ENCODE measurements around the gene NAXD.
"Not testable (repeated sequence)": the region's sequence is repeated elsewhere in the genome, so short reads cannot be mapped to it uniquely, and the experiment has no call there.

NAXD gene

GRCh38 chr13:110653271-110653670 is 37.9 kb downstream of the NAXD start:
- TF ChIP-seq, protein P1, sequence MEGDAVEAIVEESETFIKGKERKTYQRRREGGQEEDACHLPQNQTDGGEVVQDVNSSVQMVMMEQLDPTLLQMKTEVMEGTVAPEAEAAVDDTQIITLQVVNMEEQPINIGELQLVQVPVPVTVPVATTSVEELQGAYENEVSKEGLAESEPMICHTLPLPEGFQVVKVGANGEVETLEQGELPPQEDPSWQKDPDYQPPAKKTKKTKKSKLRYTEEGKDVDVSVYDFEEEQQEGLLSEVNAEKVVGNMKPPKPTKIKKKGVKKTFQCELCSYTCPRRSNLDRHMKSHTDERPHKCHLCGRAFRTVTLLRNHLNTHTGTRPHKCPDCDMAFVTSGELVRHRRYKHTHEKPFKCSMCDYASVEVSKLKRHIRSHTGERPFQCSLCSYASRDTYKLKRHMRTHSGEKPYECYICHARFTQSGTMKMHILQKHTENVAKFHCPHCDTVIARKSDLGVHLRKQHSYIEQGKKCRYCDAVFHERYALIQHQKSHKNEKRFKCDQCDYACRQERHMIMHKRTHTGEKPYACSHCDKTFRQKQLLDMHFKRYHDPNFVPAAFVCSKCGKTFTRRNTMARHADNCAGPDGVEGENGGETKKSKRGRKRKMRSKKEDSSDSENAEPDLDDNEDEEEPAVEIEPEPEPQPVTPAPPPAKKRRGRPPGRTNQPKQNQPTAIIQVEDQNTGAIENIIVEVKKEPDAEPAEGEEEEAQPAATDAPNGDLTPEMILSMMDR (IDR thresholded peaks at IDR 0.05; ENCODE audit: insufficient read depth, low read length, poor library complexity, severe bottlenecking): no peak
- DNase-seq (ENCODE audit: extremely low read depth, insufficient read length): no peak
- no peaks in the 10 kb centered on the region for H3K27me3 ChIP-seq (replicated peaks; ENCODE audit: control insufficient read depth, insufficient read depth, low read length)
- no peak overlapping the region for H3K4me3 ChIP-seq (replicated peaks; ENCODE audit: low read depth, low read length)
- peaks cover 11% of the 10 kb centered on the region for H3K36me3 ChIP-seq (ENCODE audit: control insufficient read depth, insufficient read depth, low read length)

GRCh38 chr13:110653851-110654250 is 38.5 kb downstream of the NAXD start:
- TF ChIP-seq, protein P1 (IDR thresholded peaks at IDR 0.05; ENCODE audit: insufficient read depth, low read length, poor library complexity, severe bottlenecking): no peak
- DNase-seq (ENCODE audit: extremely low read depth, insufficient read length): no peak

GRCh38 chr13:110657196-110657595 is 41.9 kb downstream of the NAXD start:
- H3K27me3 ChIP-seq (replicated peaks; ENCODE audit: control insufficient read depth, insufficient read depth, low read length): no peaks in the 10 kb centered on the region
- TF ChIP-seq, protein P1 (IDR thresholded peaks at IDR 0.05; ENCODE audit: insufficient read depth, low read length, poor library complexity, severe bottlenecking): no peak
- DNase-seq (ENCODE audit: extremely low read depth, insufficient read length): no peak
- H3K4me3 ChIP-seq (replicated peaks; ENCODE audit: low read depth, low read length): no peak overlapping the region
- peaks cover 10% of the 10 kb centered on the region for H3K36me3 ChIP-seq (ENCODE audit: control insufficient read depth, insufficient read depth, low read length)

More at GRCh38 chr13:110653851-110654250, 38.5 kb downstream of the NAXD start:
- peaks cover 10% of the 10 kb centered on the region for H3K36me3 ChIP-seq (ENCODE audit: control insufficient read depth, insufficient read depth, low read length)
- H3K27me3 ChIP-seq (replicated peaks; ENCODE audit: control insufficient read depth, insufficient read depth, low read length): no peaks in the 10 kb centered on the region
- H3K4me3 ChIP-seq (replicated peaks; ENCODE audit: low read depth, low read length): no peak overlapping the region

DNA sequence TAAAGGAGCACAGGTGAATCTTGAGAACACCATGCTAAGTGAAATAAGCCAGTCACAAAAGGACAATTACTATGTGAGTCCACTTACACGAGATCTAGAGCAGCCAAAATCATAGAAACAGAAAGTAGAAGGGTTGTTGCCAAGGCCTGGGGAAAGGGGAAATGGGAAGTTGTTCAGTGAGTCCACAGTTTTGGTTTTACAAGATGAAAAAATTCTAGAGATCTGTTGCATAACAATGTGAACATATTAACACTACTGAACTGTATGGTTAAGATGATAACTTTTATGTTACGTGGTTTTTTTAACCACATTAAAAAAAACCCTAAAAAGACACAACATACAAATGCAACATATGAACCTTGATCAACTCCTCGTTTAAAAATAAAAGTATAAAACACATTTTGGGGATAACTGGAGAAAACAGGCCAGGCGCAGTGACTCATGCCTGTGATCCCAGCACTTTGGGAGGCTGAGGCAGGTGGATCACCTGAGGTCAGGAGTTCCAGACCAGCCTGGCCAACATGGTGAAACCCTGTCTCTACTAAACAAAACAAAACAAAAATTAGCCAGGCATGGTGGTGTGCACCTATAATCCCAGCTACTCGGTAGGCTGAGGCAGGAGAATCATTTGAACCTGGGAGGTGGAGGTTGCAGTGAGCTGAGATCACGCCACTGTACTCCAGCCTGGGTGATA is 43.0 kb downstream of the NAXD start:
- DNase-seq (ENCODE audit: extremely low read depth, insufficient read length); H3K4me3 ChIP-seq (replicated peaks; ENCODE audit: low read depth, low read length); H3K27me3 ChIP-seq (replicated peaks; ENCODE audit: control insufficient read depth, insufficient read depth, low read length): not testable (repeated sequence)
- peaks cover 11% of the 10 kb centered on the region for H3K36me3 ChIP-seq (ENCODE audit: control insufficient read depth, insufficient read depth, low read length)

DNA sequence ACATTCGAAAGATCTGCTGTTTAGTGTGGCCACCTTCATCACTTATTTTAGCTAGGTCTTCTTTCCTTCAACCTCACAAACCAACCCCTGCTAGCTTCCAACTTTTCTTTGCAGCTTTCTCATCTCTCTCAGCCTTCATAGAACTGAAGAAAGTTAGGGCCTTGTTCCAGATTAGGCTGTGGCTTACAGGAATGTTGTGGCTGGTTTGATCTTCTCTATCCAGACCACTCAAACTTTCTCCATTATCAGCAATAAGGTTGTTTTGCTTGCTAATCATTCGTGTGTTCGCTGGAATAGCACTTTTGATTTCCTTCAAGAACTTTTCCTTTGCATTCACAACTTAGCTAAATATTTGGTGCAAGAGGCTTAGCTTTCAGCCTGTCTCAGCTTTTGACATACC is 45.9 kb downstream of the NAXD start:
- TF ChIP-seq, protein P1 (IDR thresholded peaks at IDR 0.05; ENCODE audit: insufficient read depth, low read length, poor library complexity, severe bottlenecking): no peak
- Histone ChIP-seq H3K4me3 (replicated peaks; ENCODE audit: low read depth, low read length) (no peak overlapping the region), H3K27me3 (replicated peaks; ENCODE audit: control insufficient read depth, insufficient read depth, low read length) (no peaks in the 10 kb centered on the region), H3K36me3 (ENCODE audit: control insufficient read depth, insufficient read depth, low read length) (peaks cover 20% of the 10 kb centered on the region)
- no peak for DNase-seq (ENCODE audit: extremely low read depth, insufficient read length)

DNA sequence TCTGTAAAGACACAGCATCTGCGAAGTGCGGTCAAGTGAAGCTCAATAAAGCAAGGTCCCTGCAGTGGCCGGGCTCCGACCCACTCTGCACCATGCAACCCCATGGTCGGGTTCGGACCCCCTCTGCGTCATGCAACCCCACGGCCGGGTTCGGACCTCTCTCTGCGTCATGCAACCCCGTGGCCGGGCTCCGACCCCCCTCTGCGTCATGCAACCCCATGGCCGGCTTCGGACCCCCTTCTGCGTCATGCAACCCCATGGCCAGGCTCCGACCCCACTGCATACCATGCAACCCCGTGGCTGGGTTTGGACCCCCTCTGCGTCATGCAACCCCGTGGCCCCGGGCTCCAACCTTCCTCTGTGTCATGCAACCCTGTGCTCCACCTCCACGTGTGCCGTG is 46.7 kb downstream of the NAXD start:
- TF ChIP-seq, protein P1 (IDR thresholded peaks at IDR 0.05; ENCODE audit: insufficient read depth, low read length, poor library complexity, severe bottlenecking): no peak
- H3K36me3 ChIP-seq (ENCODE audit: control insufficient read depth, insufficient read depth, low read length): peaks cover 24% of the 10 kb centered on the region
- no peak overlapping the region for H3K4me3 ChIP-seq (replicated peaks; ENCODE audit: low read depth, low read length)
- H3K27me3 ChIP-seq (replicated peaks; ENCODE audit: control insufficient read depth, insufficient read depth, low read length): no peaks in the 10 kb centered on the region
- no peak for DNase-seq (ENCODE audit: extremely low read depth, insufficient read length)

Data from GM06990 (cell line).